NCI-H2081 treated with DMSO at 0.1 percent for 48 hours (cell line): ENCODE data around the gene GRAP2.
"Not testable (repeated sequence)": the region's sequence is repeated elsewhere in the genome, so short reads cannot be mapped to it uniquely, and the experiment has no call there.

Source experiments
- DNase-seq: peaks from one replicate; lab custom pipeline; 2025; lab: John Stamatoyannopoulos, UW

Gene GRAP2

GRCh38 chr22:39900306-39901227, at the start of gene GRAP2:
Gene GRAP2, plus strand, starts transcription at chr22:39901084. Its CDS starts 46,023 bp downstream, at chr22:39947107.
- no peak for DNase-seq

DNA sequence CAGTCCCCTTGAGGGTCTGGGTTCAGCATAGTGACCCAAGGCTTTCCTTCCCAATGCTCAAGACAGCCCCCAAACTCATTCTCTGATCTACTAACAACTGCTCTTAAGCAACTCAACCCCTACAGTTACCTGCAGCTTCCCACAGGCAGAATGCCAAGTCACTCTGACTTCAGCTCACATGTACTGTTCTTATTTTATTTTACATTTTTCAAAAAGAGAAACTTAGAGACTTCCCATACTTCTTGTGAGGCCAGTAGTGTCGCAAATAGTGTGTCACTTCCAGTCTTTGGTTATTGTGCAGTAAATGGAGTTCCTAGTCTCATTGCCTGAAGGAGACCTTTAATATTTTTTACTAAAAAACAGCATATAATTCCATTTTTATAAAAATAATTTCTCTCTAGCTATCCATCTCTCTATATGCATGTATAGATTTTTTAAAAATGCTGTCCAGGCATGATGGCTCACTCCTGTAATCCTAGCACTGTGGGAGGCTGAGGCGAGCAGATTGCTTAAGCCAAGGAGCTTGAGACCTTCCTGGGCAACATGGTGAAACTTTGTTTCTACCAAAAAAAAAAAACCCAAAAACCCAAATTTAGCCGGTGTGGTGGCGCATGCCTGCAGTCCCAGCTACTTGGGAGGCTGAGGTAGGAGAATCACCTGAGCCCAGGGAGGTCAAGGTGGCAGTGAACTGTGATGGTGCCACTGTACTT, 49.1 kb upstream of the GRAP2 start:
- DNase-seq = no peak

DNA sequence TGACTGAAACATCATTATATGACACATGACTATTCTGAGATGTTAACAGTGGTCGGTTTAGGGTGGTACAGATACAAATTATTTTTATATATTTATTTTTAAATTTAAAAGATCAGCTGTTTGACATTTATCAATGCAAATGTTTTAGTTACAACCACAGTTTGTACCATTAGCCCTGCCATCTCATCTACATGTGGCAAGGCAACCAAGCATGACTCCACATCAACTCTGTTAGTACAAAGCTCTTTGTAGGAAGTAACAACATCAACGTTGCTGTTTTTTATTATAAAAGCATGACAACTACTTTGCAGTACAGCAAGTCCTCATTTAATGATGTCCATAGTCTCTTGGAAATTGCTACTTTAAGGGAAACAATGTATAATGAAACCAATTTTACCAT, 48.1 kb upstream of the GRAP2 start:
- DNase-seq = no peak

- DNase-seq = no peak
Measured at GRCh38 chr22:39856588-39856987, 44.3 kb upstream of the GRAP2 start.

GRCh38 chr22:39859903-39860588, 40.8 kb upstream of the GRAP2 start:
- DNase-seq = no peak

DNA sequence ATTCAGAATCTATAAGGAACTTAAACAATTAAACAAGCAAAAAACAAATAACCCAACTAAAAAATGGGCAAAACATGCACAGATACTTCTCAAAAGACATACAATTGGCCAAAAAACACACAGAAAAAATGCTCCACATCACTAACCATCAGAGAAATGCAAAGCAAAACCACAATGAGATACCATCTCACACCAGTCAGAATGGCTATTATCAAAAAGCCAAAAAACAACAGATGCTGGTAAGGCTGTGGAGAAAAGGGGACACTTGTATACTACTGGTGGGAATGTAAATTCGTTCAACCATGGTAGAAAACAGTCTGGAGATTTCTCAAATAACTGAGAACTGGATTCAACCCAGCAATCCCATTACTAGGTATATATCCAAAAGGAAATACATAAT, 32.1 kb upstream of the GRAP2 start:
- no peak for DNase-seq

- DNase-seq = not testable (repeated sequence)
Measured at GRCh38 chr22:39869797-39870196, 31.1 kb upstream of the GRAP2 start.

DNA sequence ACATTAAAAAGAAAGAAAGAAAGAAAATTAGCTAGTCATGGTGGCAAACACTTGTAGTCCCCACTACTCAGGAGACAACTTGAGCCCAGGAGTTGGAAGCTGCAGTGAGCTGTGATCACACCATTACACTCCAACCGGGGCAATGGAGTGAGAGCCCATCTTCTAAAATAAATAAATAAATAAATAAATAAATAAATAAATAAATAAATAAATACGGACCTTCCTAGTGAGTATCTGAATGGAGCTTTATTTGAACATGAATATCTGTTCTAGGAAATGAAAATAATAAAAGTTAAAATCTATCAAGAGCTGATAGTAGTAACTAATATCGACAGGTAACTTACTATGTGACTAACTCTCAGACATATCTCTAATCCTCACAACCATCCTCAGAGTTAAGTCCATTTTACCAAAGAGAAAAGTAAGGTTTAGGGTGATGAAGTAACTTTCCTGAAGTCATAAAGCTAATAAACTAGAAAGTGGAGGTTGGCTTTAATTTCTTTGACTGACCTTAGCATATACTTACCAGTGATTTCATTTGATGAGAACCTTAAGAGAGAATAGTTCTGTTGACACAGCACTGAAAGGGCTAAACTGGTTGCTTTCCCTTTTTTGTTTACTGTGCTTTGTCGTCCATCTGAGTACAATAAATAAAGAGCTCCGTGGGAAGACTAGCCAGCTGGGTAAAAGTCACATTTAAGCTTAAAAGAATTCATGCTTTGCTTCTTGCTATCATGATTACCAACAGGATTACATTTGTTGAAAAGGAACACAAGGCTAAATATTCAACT, 29.7 kb upstream of the GRAP2 start:
- no peak for DNase-seq

DNA sequence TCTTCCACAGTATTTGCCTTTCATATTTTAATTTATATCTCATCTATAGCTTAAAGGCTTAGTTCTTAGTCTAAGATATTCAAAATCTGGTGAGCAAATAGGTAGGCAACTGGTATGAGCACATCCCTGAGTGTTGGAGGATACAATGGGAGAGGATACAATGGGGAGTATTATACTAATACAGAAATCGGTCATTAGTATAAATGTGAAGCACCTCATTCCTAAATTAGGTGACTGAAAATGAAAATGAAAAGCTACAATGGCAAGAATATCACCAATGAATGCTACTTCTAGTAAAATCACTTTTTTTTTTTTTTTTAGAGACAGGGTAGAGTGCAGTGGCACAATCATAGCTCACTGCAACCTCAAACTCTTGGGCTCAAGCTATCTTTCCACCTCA, 28.3 kb upstream of the GRAP2 start:
- no peak for DNase-seq

- no peak for DNase-seq
Measured at GRCh38 chr22:39873965-39874364, 26.9 kb upstream of the GRAP2 start.

GRCh38 chr22:39875176-39875885, 25.6 kb upstream of the GRAP2 start:
- DNase-seq = not testable (repeated sequence)

- no peak for DNase-seq
Measured at GRCh38 chr22:39877079-39877845, 23.6 kb upstream of the GRAP2 start.

DNA sequence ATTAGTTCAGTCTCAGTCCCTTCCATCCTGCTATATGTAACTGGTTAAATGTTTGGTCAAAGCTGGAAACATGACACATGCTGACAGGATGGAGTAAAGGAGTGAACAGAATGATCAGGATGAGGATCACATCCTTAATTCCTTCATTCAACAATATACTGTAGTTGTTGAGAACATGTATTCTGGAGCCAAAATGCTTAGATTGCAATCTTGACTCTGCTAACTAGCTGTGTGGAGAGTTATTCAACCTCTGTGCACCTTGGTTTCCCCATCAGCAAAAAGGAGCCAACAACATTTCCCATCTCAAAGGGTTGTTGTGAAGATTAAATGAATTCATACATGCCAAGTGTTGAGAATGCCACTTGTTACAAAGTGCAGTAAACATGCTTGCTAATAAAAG, 20.2 kb upstream of the GRAP2 start:
- no peak for DNase-seq

DNA sequence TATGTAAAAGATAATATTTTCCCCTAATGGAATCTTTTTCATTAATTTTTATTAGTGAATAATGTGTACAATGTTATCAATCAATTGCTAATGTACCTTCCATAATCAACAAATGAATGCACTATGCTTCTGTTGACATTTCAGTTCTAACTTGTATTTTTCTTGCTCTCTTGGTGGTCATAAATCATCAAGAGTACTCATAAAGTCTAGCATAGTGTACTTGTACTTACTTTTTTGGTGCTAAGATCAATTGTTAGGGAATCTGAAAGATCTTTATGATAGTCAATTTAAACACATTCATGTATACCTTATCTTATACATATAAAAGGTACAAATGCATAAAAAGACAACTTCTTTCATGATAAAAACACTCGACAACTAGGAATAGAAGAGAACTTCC, 17.8 kb upstream of the GRAP2 start:
- no peak for DNase-seq

GRCh38 chr22:39889924-39890323, 11.0 kb upstream of the GRAP2 start:
- not testable (repeated sequence) for DNase-seq

GRCh38 chr22:39893526-39893925, 7.4 kb upstream of the GRAP2 start, which contains the start of gene ENTHD1:
Gene ENTHD1, minus strand, starts transcription at chr22:39893760. Its CDS starts 6,012 bp downstream, at chr22:39887748.
- DNase-seq = no peak

- DNase-seq = no peak
Measured at GRCh38 chr22:39894554-39895092, 6.3 kb upstream of the GRAP2 start.

- no peak for DNase-seq
Measured at GRCh38 chr22:39895682-39896081, 5.2 kb upstream of the GRAP2 start.

DNA sequence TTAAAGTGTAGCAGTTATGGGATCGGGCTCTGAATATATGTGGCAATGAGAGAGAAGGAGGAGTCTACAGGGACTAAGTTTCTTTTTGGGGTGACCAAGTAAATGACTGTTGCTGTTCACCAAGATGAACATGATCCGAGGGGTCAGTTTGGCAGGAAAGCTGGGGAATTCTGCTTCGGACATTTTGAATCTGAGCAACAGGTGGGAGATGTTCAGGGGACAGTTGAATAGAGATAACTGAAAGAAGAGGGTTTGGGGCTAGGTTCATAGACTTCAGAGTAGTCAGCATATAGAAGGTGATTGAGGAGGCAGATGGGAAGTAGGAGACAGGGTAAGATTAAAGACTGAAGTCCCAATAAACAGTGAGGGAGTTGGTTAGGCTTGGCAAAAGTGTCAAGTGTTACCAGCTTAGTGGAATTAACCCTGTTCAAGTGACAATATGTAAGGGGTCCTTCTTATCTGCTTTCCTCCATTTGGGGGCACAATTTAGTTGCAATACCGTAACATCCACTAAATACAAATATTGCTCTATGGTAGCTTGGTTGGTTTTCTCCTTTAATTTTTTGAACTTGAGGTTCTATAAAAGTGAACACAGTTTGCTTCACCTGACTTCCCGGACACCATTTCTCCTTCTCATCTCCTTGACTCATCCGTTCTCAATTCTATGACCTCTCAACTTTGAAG, 4.4 kb upstream of the GRAP2 start:
- no peak for DNase-seq
